Tibial nerve (tissue), 4 donors: ENCODE results near the gene LRRC8D.
"Not testable (repeated sequence)": the region's sequence is repeated elsewhere in the genome, so short reads cannot be mapped to it uniquely, and the experiment has no call there.

Source experiments
- CTCF ChIP-seq, 5 experiments: fragments of 200-600 bp in 3 of 5; fragments of 450-650 bp in 2 of 5; sonication (generic) in 3 of 5; IDR thresholded peaks; one replicate each; pipeline ENCODE4 v1.5.1; 2016 to 2019; ENCODE audit warnings: antibody characterized with exemption in 5 of 5, mild to moderate bottlenecking in 3 of 5, moderate library complexity in 2 of 5
- EP300 ChIP-seq, 2 donors: sonication (generic); formaldehyde crosslinking; IDR thresholded peaks; one replicate each; pipeline ENCODE4 v1.6.1; 2017; ENCODE audit warnings: antibody characterized with exemption in 2 of 2, mild to moderate bottlenecking in 1 of 2
- POLR2A ChIP-seq, 2 donors: fragments of 450-650 bp; IDR thresholded peaks; one replicate each; pipeline ENCODE4 v1.6.1; 2017; ENCODE audit warnings: antibody characterized with exemption in 2 of 2, mild to moderate bottlenecking in 2 of 2, moderate library complexity in 2 of 2

- TF ChIP-seq POLR2A, CTCF, EP300 (IDR thresholded peaks at IDR 0.05): not testable (repeated sequence)
These were observed 44.7 kb upstream of the LRRC8D start for GRCh38 chr1:89776104-89776503.
